Neural progenitor cell (in vitro differentiated cells): ENCODE data around the gene UTS2. TPM values are rescaled to one million over a fixed set of nuclear protein-coding genes. Genes with fewer than 3 reads are reported as not detected.

Experiments used
- DNase-seq: peaks from one replicate; pipeline ENCODE4 v3.0.0-alpha.2; 2016; ENCODE audit warnings: low spot score
- H2AFZ ChIP-seq: fragments of 200-600 bp; sonication (generic); replicated peaks from 2 replicates; pipeline ENCODE4 v1.6.1; 2016; ENCODE audit warnings: antibody characterized with exemption
- H3F3A ChIP-seq: fragments of 200-600 bp; sonication (generic); 2 replicates; pipeline ENCODE4 v1.6.1; 2016; ENCODE audit warnings: antibody characterized with exemption, low read depth
- H3K27ac ChIP-seq: fragments of 200-600 bp; sonication (generic); 2 replicates; pipeline ENCODE4 v1.5.1; 2016; ENCODE audit warnings: mild to moderate bottlenecking
- H3K27me3 ChIP-seq: fragments of 200-600 bp; sonication (generic); 2 replicates; pipeline ENCODE4 v1.6.1; 2016; ENCODE audit warnings: mild to moderate bottlenecking, moderate library complexity
- H3K36me3 ChIP-seq: fragments of 200-600 bp; sonication (generic); 2 replicates; pipeline ENCODE4 v1.5.1; 2016
- H3K4me1 ChIP-seq: fragments of 200-600 bp; sonication (generic); 2 replicates; pipeline ENCODE4 v1.6.1; 2016; ENCODE audit warnings: mixed run types
- H3K4me2 ChIP-seq: fragments of 200-600 bp; sonication (generic); 2 replicates; pipeline ENCODE4 v1.6.1; 2016
- H3K4me3 ChIP-seq: fragments of 200-600 bp; sonication (generic); 2 replicates; pipeline ENCODE4 v1.5.1; 2016
- H3K79me2 ChIP-seq: fragments of 200-600 bp; sonication (generic); 2 replicates; pipeline ENCODE4 v1.6.1; 2016; ENCODE audit warnings: low read depth
- H3K9ac ChIP-seq: fragments of 200-600 bp; sonication (generic); 2 replicates; pipeline ENCODE4 v1.6.1; 2016
- H3K9me3 ChIP-seq: fragments of 200-600 bp; sonication (generic); 2 replicates; pipeline ENCODE4 v1.5.1; 2016; ENCODE audit warnings: low read depth
- H4K20me1 ChIP-seq: fragments of 200-600 bp; sonication (generic); 2 replicates; pipeline ENCODE4 v1.6.1; 2016; ENCODE audit warnings: low read depth
- H3K27ac Mint-ChIP-seq: 3 replicates; pipeline ENCODE4 v1.8.0; 2021; ENCODE audit warnings: mixed read lengths
- H3K27me3 Mint-ChIP-seq: 2 replicates; pipeline ENCODE4 v1.8.0; 2022; ENCODE audit warnings: low read depth, mild to moderate bottlenecking, inconsistent platforms, moderate library complexity, mixed read lengths; ENCODE audit not compliant: insufficient read depth
- H3K36me3 Mint-ChIP-seq: 3 replicates; pipeline ENCODE4 v1.8.0; 2021; ENCODE audit warnings: mixed read lengths
- H3K4me1 Mint-ChIP-seq: 3 replicates; pipeline ENCODE4 v1.8.0; 2021; ENCODE audit warnings: mixed read lengths
- H3K4me3 Mint-ChIP-seq: 3 replicates; pipeline ENCODE4 v1.8.0; 2021; ENCODE audit warnings: mild to moderate bottlenecking, moderate library complexity, mixed read lengths
- H3K9me3 Mint-ChIP-seq: 3 replicates; pipeline ENCODE4 v1.8.0; 2020; ENCODE audit warnings: mixed read lengths
- EZH2 ChIP-seq: fragments of 200-600 bp; sonication (generic); IDR thresholded peaks from 2 replicates; pipeline ENCODE4 v1.6.1; 2017; ENCODE audit warnings: antibody characterized with exemption, mild to moderate bottlenecking, moderate library complexity
- EZH2phosphoT487 ChIP-seq: fragments of 200-600 bp; sonication (generic); IDR thresholded peaks from 2 replicates; pipeline ENCODE4 v1.6.1; 2017; ENCODE audit warnings: antibody characterized with exemption
- total RNA-seq: library from RNA; depleted of rRNA; stranded (reverse); fragments of >200 nt; gene quantifications from 2 replicates; pipeline ENCODE4 v1.2.3, GENCODE V29; 2015; ENCODE audit warnings: low replicate concordance
- TF ChIP-seq, protein P1 (sequence below): fragments of 200-600 bp; sonication (generic); IDR thresholded peaks from 2 replicates; pipeline ENCODE4 v1.5.1; 2017; ENCODE audit warnings: antibody characterized with exemption, mild to moderate bottlenecking

UTS2 gene
- total RNA-seq, 1 donor from 2014 or later = not detected

DNA sequence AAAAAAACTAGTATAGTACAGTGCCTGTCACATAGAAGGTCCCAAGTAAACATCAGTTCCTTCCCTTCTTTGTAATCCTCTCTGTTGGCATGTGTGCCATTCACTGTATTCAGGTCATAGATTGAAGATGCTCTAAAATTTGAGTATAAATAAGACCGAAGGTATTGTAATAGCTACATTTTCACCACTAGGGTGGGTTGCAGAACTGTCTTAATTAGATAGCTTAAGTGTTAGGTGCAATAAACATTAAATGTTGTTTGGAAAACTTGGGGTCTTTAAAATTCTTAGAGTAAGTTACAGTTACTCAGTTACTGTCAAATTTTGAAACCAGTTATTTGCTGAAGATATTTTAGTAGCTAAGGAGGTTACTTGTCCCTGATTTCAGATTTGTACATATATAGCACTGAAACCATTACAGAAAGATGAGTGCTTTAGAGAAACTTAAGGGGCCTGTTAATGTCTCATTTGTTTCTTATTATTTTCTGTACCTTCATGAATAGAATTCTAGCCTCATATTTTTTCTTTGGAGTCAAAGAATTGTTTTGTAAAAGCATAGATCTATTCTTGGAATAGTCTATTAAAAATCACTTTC is 44.5 kb downstream of the UTS2 start:
- H3K27ac Mint-ChIP-seq = no peak overlapping the region
- no peaks in the 10 kb centered on the region for H3K4me1 Mint-ChIP-seq
- Histone ChIP-seq H3K27ac (no peak overlapping the region), H3K9ac (no peak overlapping the region), H4K20me1 (no peaks in the 10 kb centered on the region), H3K4me2 (no peak overlapping the region), H3F3A (no peaks in the 10 kb centered on the region), H3K4me3 (no peak overlapping the region), H3K4me1 (no peaks in the 10 kb centered on the region), H3K79me2 (no peaks in the 10 kb centered on the region), H3K36me3 (no peaks in the 10 kb centered on the region), H3K9me3 (no peaks in the 10 kb centered on the region), H2AFZ (no peak overlapping the region), H3K27me3 (no peaks in the 10 kb centered on the region)
- TF ChIP-seq EZH2phosphoT487 = no peak
- TF ChIP-seq, protein P1, sequence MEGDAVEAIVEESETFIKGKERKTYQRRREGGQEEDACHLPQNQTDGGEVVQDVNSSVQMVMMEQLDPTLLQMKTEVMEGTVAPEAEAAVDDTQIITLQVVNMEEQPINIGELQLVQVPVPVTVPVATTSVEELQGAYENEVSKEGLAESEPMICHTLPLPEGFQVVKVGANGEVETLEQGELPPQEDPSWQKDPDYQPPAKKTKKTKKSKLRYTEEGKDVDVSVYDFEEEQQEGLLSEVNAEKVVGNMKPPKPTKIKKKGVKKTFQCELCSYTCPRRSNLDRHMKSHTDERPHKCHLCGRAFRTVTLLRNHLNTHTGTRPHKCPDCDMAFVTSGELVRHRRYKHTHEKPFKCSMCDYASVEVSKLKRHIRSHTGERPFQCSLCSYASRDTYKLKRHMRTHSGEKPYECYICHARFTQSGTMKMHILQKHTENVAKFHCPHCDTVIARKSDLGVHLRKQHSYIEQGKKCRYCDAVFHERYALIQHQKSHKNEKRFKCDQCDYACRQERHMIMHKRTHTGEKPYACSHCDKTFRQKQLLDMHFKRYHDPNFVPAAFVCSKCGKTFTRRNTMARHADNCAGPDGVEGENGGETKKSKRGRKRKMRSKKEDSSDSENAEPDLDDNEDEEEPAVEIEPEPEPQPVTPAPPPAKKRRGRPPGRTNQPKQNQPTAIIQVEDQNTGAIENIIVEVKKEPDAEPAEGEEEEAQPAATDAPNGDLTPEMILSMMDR = peak; percentile 67
- TF ChIP-seq EZH2 = no peak
- peaks cover 2% of the 10 kb centered on the region for H3K27me3 Mint-ChIP-seq
- peak; percentile 38 for DNase-seq
- peaks cover 6% of the 10 kb centered on the region for H3K9me3 Mint-ChIP-seq
- peaks cover 28% of the 10 kb centered on the region for H3K36me3 Mint-ChIP-seq
- no peak overlapping the region for H3K4me3 Mint-ChIP-seq

DNA sequence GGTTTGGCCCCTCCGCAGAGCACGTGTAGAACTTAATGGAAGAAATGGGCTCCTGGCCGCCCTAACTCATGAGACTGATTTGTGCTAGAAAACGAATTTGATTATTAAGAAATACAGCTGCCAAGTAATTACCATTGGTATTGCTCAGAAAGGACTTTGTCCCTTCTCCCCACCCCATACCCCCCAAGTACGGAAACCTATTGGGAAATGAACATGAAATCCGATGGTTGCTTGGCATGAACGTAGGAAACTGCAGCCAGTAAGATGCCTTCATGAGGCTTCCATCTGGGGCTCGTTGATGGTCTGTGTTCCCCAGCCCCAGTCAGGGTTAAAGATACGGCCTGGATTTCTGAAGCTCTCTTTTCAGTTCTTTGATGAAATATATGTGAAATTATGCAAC is 47.4 kb downstream of the UTS2 start:
- H3K36me3 Mint-ChIP-seq = peaks cover 12% of the 10 kb centered on the region
- TF ChIP-seq, protein P1 = no peak
- no peak for TF ChIP-seq EZH2
- TF ChIP-seq EZH2phosphoT487 = no peak

More for the DNA sequence above, 47.4 kb downstream of the UTS2 start:
- Histone ChIP-seq H3K4me3 (no peak overlapping the region), H3K4me1 (no peaks in the 10 kb centered on the region), H4K20me1 (no peaks in the 10 kb centered on the region), H3K36me3 (no peaks in the 10 kb centered on the region), H3K9me3 (no peaks in the 10 kb centered on the region), H3F3A (no peaks in the 10 kb centered on the region), H3K4me2 (no peak overlapping the region), H3K27me3 (no peaks in the 10 kb centered on the region), H3K27ac (no peak overlapping the region), H3K9ac (no peak overlapping the region), H3K79me2 (no peaks in the 10 kb centered on the region), H2AFZ (no peak overlapping the region)
- H3K27me3 Mint-ChIP-seq = peaks cover 2% of the 10 kb centered on the region
- H3K27ac Mint-ChIP-seq = no peak overlapping the region
- H3K4me1 Mint-ChIP-seq = no peaks in the 10 kb centered on the region
- H3K9me3 Mint-ChIP-seq = no peaks in the 10 kb centered on the region
- no peak for DNase-seq
- no peak overlapping the region for H3K4me3 Mint-ChIP-seq

Other genes starting within 250 kb of the UTS2 start
- gene VAMP3, start 81.8 kb downstream of the UTS2 start, total RNA-seq = 50.3 and 66.6 TPM in 2 replicates
- gene PER3, start 68.8 kb downstream of the UTS2 start, total RNA-seq = 3.6 and 6.1 TPM in 2 replicates
- not detected in 2 replicates for gene TNFRSF9, start 87.8 kb upstream of the UTS2 start, total RNA-seq
- gene PARK7, start 108.6 kb upstream of the UTS2 start, total RNA-seq = 193 and 214 TPM in 2 replicates
- 35.3 and 44.8 TPM in 2 replicates for gene ERRFI1, start 173.2 kb upstream of the UTS2 start, total RNA-seq